Astrocyte of the hippocampus (primary cell): ENCODE results near the gene CNBP.
"Not testable (repeated sequence)": the region's sequence is repeated elsewhere in the genome, so short reads cannot be mapped to it uniquely, and the experiment has no call there.

ENCODE experiments used
- DNase-seq: peaks from one replicate; pipeline ENCODE4 v3.0.0; 2011; ENCODE audit warnings: low read depth, low spot score

CNBP gene

DNA sequence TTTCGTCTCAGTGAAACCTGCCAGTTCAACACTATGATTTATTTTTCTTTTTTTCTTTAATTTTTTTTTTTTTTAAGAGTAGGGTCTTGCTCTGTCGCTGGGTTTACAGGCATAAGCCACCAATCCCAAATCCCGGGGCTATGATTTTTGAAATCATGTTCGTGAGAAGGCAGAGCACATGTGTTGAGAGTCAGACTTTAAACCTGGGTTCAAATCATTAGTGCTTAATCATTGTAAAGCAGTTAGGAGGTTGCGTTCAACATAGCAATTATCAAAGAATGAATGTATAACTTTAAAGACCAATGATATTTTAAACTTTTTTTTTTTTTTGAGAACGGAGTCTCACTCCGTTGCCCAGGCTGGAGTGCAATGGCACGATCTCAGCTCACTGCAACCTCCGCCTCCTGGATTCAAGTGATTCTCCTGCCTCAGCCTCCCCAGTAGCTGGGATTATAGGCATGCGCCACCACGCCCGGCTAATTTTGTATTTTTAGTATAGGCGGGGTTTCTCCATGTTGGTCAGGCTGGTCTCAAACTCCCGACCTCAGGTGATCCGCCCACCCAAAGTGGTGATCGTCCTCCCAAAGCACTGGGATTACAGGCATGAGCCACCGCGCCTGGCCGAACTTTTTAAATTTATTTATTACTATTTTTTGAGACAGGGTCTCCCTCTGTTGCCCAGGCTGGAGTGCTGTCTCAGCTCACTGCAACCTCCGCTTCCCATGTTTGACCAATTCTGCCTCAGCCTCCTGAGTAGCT is 1.3 kb upstream of the CNBP start:
- not testable (repeated sequence) for DNase-seq

DNA sequence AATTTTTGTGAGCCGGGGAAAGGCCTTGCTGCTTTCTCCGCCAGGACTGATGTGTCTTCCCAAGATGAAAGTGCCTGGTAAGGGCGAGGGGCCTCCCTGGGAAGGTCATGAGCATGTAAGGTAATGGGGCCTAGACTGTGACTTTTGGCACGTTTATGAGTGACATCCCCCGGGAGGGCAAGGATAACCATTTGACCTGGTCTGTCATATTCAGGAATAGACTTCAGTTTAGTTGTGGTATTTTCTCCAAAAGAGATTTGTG is 631 bp upstream of the CNBP start:
- DNase-seq = no peak

DNA sequence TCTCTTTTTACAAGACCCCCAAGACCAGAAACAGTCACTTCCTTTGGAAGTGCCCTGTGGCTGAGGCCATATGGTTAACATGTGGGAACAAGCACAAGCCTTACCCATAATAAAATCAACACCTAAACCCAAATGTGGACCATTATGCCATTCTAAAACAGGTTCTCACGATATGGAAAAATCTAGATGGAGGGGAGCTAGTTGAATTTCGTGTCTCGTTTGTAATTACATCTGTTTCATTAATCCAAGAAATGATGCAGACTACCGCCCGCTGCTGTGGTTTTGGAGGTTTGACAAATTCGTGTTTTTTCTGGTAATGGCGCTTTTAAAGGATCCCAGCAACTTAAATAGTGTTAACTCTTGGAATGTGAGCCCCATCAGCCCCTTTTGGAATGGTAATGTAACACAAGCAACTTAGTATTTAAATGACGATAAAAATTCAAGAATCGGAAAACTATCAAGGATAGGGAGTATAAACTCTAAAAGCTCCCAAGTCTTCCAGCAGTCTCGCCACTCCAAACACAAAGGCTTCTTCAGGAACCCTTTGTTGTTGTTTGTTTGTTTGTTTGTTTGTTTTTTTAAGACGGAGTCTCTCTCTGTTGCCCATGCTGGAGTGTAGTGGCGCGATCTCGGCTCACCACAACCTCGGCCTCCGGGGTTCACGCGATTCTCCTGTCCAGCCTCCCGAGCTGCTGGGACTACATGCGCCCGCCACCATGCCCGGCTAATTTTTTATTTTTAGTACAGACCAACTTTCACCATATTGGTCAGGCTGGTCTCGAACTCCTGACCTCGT is 1.1 kb downstream of the CNBP start:
- peak; percentile 62 for DNase-seq

GRCh38 chr3:129181819-129182218 is 1.9 kb downstream of the CNBP start:
- DNase-seq = no peak

- DNase-seq = peak; percentile 9
Observed at GRCh38 chr3:129180461-129180860, 3.2 kb downstream of the CNBP start.

- no peak for DNase-seq
Observed at GRCh38 chr3:129176051-129176450, 7.6 kb downstream of the CNBP start.

- DNase-seq = no peak
Observed at GRCh38 chr3:129173725-129174124, 10.0 kb downstream of the CNBP start.

GRCh38 chr3:129173206-129173605 is 10.5 kb downstream of the CNBP start:
- DNase-seq = no peak

DNA sequence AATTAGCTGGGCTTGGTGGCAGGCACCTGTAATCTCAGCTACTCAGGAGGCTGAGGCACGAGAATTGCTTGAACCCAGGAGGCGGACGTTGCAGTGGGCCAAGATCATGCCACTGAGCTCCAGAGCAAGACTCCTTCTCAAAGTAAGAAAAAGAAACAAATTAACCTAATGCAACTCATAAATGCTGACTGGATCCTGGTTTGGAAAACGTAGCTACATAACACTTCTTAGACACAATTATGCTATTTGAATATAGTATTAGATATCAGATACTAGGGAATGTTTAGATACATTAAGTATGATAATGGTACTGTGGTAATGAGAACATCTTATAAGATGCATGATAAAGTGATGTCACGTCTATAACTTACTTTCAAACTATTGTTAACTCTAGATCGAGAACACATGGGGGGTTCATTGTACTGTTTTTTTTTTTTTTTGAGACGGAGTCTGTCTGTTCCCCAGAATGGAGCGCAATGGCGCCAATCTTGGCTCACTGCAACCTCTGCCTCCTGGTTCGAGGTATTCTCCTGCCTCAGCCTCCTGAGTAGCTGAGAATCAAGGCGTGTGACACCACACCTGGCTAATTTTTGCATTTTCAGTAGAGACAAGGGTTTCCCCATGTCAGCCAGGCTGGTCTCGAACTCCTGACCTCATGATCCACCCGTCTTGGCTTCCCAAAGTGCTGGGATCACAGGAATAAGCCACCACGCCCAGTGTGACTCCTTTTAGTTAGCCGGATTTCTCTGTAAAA is 16.9 kb downstream of the CNBP start:
- DNase-seq = no peak

- not testable (repeated sequence) for DNase-seq
Observed at GRCh38 chr3:129165594-129165993, 18.1 kb downstream of the CNBP start.

DNA sequence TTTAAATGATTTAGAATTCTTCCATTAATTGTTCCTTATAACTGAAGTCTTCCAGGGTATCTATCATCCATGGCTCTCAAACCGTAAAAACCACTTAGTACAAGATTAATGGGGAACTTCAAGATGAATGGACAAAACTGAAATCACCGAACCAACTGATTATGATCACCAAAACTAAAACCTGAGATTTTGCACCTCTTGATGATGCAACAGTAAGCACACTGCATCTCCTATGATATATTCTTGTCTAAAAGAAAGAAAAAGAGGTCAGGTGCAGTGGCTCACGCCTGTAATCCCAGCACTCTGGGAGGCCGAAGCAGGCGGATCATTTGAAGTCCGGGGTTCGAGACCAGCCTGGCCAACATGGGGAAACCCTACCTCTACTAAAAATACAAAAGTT is 19.2 kb downstream of the CNBP start:
- DNase-seq = no peak

- no peak for DNase-seq
Observed at GRCh38 chr3:129162729-129163579, 20.7 kb downstream of the CNBP start.

- peak; percentile 29 for DNase-seq
Observed at GRCh38 chr3:129161860-129162271, 21.8 kb downstream of the CNBP start.

GRCh38 chr3:129160891-129161859 is 22.5 kb downstream of the CNBP start, which contains the start of gene ISY1:
Gene ISY1 (minus strand): TSS chr3:129161063. CDS start chr3:129160975, 88 bp downstream.
- DNase-seq = peak; percentile 97

- no peak for DNase-seq
Observed at GRCh38 chr3:129144786-129145185, 38.9 kb downstream of the CNBP start.

GRCh38 chr3:129141011-129141410 is 42.7 kb downstream of the CNBP start:
- DNase-seq = not testable (repeated sequence)

DNA sequence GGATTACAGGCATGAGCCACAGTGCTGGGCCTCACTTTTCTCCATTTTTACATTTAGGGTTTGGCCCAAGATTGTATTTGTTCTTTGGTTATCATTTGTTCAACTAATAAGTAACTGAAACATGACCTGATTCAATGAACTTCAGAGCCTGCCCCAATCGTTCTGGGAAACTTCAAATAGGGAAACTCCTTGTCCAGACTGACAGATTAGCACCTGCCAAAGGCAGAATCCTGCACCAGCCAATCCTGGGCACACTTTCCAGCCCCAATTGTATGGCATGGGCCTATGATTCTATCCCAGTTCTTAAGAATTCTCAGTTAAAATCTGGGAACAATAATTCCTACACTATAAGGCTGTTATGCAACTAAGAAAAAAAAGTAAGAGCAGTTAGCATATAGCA is 43.8 kb downstream of the CNBP start:
- no peak for DNase-seq

DNA sequence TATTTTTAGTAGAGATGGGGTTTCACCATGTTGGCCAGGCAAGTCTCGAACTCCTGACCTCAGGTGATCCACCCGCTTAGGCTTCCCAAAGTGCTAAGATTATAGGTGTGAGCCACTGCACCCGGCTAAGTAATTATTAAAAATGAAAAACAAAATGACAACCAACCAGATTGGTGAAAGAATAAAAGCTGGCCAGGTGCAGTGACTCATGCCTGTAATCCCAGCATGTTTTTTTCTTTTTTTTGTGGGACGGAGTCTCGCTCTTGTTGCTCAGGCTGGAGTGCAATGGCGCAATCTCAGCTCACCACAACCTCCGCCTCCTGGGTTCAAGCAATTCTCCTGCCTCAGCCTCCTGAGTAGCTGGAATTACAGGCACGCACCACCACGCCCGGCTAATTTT is 47.4 kb downstream of the CNBP start:
- not testable (repeated sequence) for DNase-seq

DNA sequence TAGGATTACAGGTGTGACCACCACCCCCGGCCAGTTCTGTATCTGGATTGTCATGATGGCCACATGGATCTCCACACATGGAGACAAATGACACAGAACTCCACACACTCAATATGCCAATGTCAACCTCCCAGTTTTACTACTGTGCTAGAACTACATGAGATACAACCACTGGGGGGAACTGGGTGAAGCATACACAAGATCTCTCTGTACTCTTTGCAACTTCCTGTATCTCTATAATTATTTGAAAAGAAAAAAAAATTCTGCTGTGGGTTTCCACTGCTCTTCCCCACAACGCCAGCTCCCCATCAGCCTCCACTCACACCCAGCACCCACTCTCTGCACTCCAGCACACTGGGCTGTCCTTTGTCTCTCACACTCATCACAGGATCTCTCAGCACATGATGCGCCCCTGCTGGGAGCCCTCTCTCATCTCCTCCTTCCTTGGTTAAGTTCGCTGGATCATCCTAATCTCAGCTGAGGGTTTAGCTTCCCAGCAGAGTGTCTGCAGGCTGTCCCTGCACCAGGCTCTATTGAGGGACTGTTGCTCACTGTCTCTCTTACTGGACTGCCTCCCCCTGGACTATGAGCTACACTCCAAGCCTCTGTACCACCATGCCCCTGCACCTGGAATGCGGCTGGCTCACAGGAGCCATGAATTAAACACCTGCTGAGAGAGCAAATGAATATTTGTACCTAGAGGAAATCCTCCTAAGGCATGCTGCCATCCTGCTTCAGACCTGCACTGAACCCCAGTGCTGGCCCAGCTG is 51.4 kb downstream of the CNBP start:
- no peak for DNase-seq
